GM21528 (cell line): ENCODE measurements around the gene SLC26A6.
A peak's percentile ranks its signal among the peaks of the same experiment; 100 is the strongest.

Source experiments
- ATAC-seq: cut with Tn5 transposase; IDR thresholded peaks from one replicate; pipeline ENCODE4 v1.9.1; 2021; ENCODE audit warnings: mild to moderate bottlenecking, moderate library complexity; ENCODE audit not compliant: unreplicated experiment, low FRiP score

Gene SLC26A6

GRCh38 chr3:48634661-48635221 lies 520 bp downstream of the SLC26A6 start:
- ATAC-seq = peak; percentile 19

- ATAC-seq = no peak
These were observed 1.5 kb downstream of the SLC26A6 start for GRCh38 chr3:48633743-48634142.

GRCh38 chr3:48633256-48633655 lies 2.0 kb downstream of the SLC26A6 start:
- no peak for ATAC-seq

- no peak for ATAC-seq
These were observed 3.5 kb downstream of the SLC26A6 start for GRCh38 chr3:48631516-48632448.

- ATAC-seq = no peak
These were observed 4.4 kb downstream of the SLC26A6 start for GRCh38 chr3:48630833-48631232.

GRCh38 chr3:48630407-48630806 lies 4.9 kb downstream of the SLC26A6 start:
- ATAC-seq = no peak

GRCh38 chr3:48629894-48630293 lies 5.4 kb downstream of the SLC26A6 start:
- no peak for ATAC-seq

- no peak for ATAC-seq
These were observed 6.8 kb downstream of the SLC26A6 start for GRCh38 chr3:48628277-48629017.

GRCh38 chr3:48625600-48625999 lies 9.7 kb downstream of the SLC26A6 start:
- ATAC-seq = no peak

GRCh38 chr3:48624767-48625166 lies 10.5 kb downstream of the SLC26A6 start:
- no peak for ATAC-seq

GRCh38 chr3:48623851-48624547 lies 11.3 kb downstream of the SLC26A6 start:
- ATAC-seq = no peak

GRCh38 chr3:48621461-48621869 lies 13.8 kb downstream of the SLC26A6 start, which contains the start of gene TMEM89:
TSS of gene TMEM89 (minus strand) at chr3:48621769. CDS start at chr3:48621756, 13 bp downstream.
- no peak for ATAC-seq

GRCh38 chr3:48619541-48620524 lies 15.4 kb downstream of the SLC26A6 start:
- ATAC-seq = no peak

GRCh38 chr3:48617559-48617958 lies 17.7 kb downstream of the SLC26A6 start:
- no peak for ATAC-seq

GRCh38 chr3:48614044-48614443 lies 21.2 kb downstream of the SLC26A6 start:
- ATAC-seq = no peak

GRCh38 chr3:48612309-48612708 lies 23.0 kb downstream of the SLC26A6 start:
- ATAC-seq = no peak

- ATAC-seq = peak; percentile 95
These were observed 25.9 kb downstream of the SLC26A6 start, which contains the start of gene UQCRC1 for GRCh38 chr3:48609088-48610005. TSS of gene UQCRC1 (minus strand) at chr3:48609646. CDS start at chr3:48609620, 26 bp downstream.

GRCh38 chr3:48607519-48607918 lies 27.7 kb downstream of the SLC26A6 start:
- ATAC-seq = no peak
